ENCODE results near the gene MRPL23. TPM values are rescaled to one million over a fixed set of nuclear protein-coding genes. Genes with fewer than 3 reads are reported as not detected.

MRPL23 gene
- total RNA-seq: 206 TPM

- no peak for DNase-seq (ENCODE audit: low read depth in 2 of 3, low spot score in 2 of 3)
Measured at GRCh38 chr11:1946812-1947484, at the start of gene MRPL23. MRPL23 (plus strand) TSS chr11:1947332; CDS start chr11:1947363, 31 bp downstream.

GRCh38 chr11:1899090-1899489, 48.0 kb upstream of the MRPL23 start:
- DNase-seq (ENCODE audit: low read depth in 2 of 3, low spot score in 2 of 3): no peak

- no peak for DNase-seq (ENCODE audit: low read depth in 2 of 3, low spot score in 2 of 3)
Measured at GRCh38 chr11:1899686-1900085, 47.4 kb upstream of the MRPL23 start.

- peak in 2 of 3 donors; percentile 34 to 57 for DNase-seq (ENCODE audit: low read depth in 2 of 3, low spot score in 2 of 3)
Measured at GRCh38 chr11:1906181-1906580, 41.0 kb upstream of the MRPL23 start.

- no peak for DNase-seq (ENCODE audit: low read depth in 2 of 3, low spot score in 2 of 3)
Measured at GRCh38 chr11:1906611-1907423, 40.3 kb upstream of the MRPL23 start.

- DNase-seq (ENCODE audit: low read depth in 2 of 3, low spot score in 2 of 3): no peak
Measured at GRCh38 chr11:1908618-1909017, 38.5 kb upstream of the MRPL23 start.

GRCh38 chr11:1909524-1909923, 37.6 kb upstream of the MRPL23 start:
- DNase-seq (ENCODE audit: low read depth in 2 of 3, low spot score in 2 of 3): no peak

- DNase-seq (ENCODE audit: low read depth in 2 of 3, low spot score in 2 of 3): peak in 2 of 3 donors; percentile 44 to 72
Measured at GRCh38 chr11:1912289-1912878, 34.7 kb upstream of the MRPL23 start.

GRCh38 chr11:1913271-1914060, 33.7 kb upstream of the MRPL23 start:
- no peak for DNase-seq (ENCODE audit: low read depth in 2 of 3, low spot score in 2 of 3)

- DNase-seq (ENCODE audit: low read depth in 2 of 3, low spot score in 2 of 3): no peak
Measured at GRCh38 chr11:1915795-1916131, 31.4 kb upstream of the MRPL23 start.

GRCh38 chr11:1916132-1916985, 30.8 kb upstream of the MRPL23 start:
- no peak for DNase-seq (ENCODE audit: low read depth in 2 of 3, low spot score in 2 of 3)

- no peak for DNase-seq (ENCODE audit: low read depth in 2 of 3, low spot score in 2 of 3)
Measured at GRCh38 chr11:1916986-1917522, 30.1 kb upstream of the MRPL23 start.

GRCh38 chr11:1917523-1918435, 29.4 kb upstream of the MRPL23 start:
- no peak for DNase-seq (ENCODE audit: low read depth in 2 of 3, low spot score in 2 of 3)

- no peak for DNase-seq (ENCODE audit: low read depth in 2 of 3, low spot score in 2 of 3)
Measured at GRCh38 chr11:1918436-1919315, 28.5 kb upstream of the MRPL23 start.

- no peak for DNase-seq (ENCODE audit: low read depth in 2 of 3, low spot score in 2 of 3)
Measured at GRCh38 chr11:1919391-1920127, 27.6 kb upstream of the MRPL23 start, which contains the start of gene TNNT3. TNNT3 (plus strand) TSS chr11:1919703; CDS start chr11:1922875, 3,172 bp downstream.

- no peak for DNase-seq (ENCODE audit: low read depth in 2 of 3, low spot score in 2 of 3)
Measured at GRCh38 chr11:1920128-1920908, 26.8 kb upstream of the MRPL23 start.

Measured in hematopoietic multipotent progenitor cell (in vitro differentiated cells).